GM12892 (cell line): ENCODE results near the gene INPP4A.

Source experiments
- POLR2A ChIP-seq: IDR thresholded peaks from 2 replicates; pipeline ENCODE4 v1.6.1; 2011; ENCODE audit warnings: low read depth, low read length, control low read depth
- POLR2AphosphoS5 ChIP-seq: IDR thresholded peaks from 2 replicates; pipeline ENCODE4 v1.6.1; 2011; ENCODE audit warnings: low read depth, low read length, control low read depth
- TAF1 ChIP-seq: IDR thresholded peaks from 2 replicates; pipeline ENCODE4 v1.6.1; 2011; ENCODE audit warnings: low read depth, mild to moderate bottlenecking, control low read depth, low read length, borderline replicate concordance

- TF ChIP-seq POLR2AphosphoS5 (no peak; the same call in 1 of the 2 replicates), POLR2A (0 out of 2 replicates have a peak, but pooled peaks have one; percentile 25), TAF1 (no peak)
Observed at GRCh38 chr2:98459496-98460175, 15.0 kb downstream of the INPP4A start.
